Epithelial cell of prostate (primary cell): Measurements from ENCODE around the gene UBASH3A.

ENCODE experiments used
- DNase-seq: peaks from one replicate; pipeline ENCODE4 v3.0.0-alpha.2; 2011; ENCODE audit warnings: low read depth, low spot score
- H3K27ac ChIP-seq: fragments of 450-650 bp; 2 replicates; pipeline ENCODE4 v1.5.1; 2017; ENCODE audit warnings: mild to moderate bottlenecking

Gene UBASH3A

GRCh38 chr21:42388740-42389448, 14.8 kb upstream of the UBASH3A start:
- no peak overlapping the region for H3K27ac ChIP-seq
- no peak for DNase-seq

GRCh38 chr21:42389449-42389835, 14.3 kb upstream of the UBASH3A start:
- no peak overlapping the region for H3K27ac ChIP-seq

GRCh38 chr21:42390193-42390592, 13.5 kb upstream of the UBASH3A start:
- DNase-seq: no peak
- H3K27ac ChIP-seq: no peak overlapping the region

More at GRCh38 chr21:42389449-42389835, 14.3 kb upstream of the UBASH3A start:
- no peak for DNase-seq

GRCh38 chr21:42390696-42391095, 13.0 kb upstream of the UBASH3A start:
- DNase-seq: no peak
- H3K27ac ChIP-seq: no peak overlapping the region

- H3K27ac ChIP-seq: no peak overlapping the region
- DNase-seq: no peak
Measured at GRCh38 chr21:42391297-42391696, 12.4 kb upstream of the UBASH3A start.

- H3K27ac ChIP-seq: no peak overlapping the region
- no peak for DNase-seq
Measured at GRCh38 chr21:42392731-42393442, 10.8 kb upstream of the UBASH3A start.

GRCh38 chr21:42393443-42393950, 10.2 kb upstream of the UBASH3A start:
- no peak overlapping the region for H3K27ac ChIP-seq

GRCh38 chr21:42395302-42395701, 8.4 kb upstream of the UBASH3A start:
- H3K27ac ChIP-seq: no peak overlapping the region
- no peak for DNase-seq

More at GRCh38 chr21:42393443-42393950, 10.2 kb upstream of the UBASH3A start:
- DNase-seq: no peak

- no peak for DNase-seq
- H3K27ac ChIP-seq: no peak within 1 kb of the TSS
Measured at GRCh38 chr21:42395905-42396651, 7.6 kb upstream of the UBASH3A start, which contains the start of gene TMPRSS3. TSS of gene TMPRSS3 (minus strand) at chr21:42396052. CDS start at chr21:42395417, 635 bp downstream.

GRCh38 chr21:42396799-42397745, 6.6 kb upstream of the UBASH3A start:
- no peak overlapping the region for H3K27ac ChIP-seq
- DNase-seq: no peak

GRCh38 chr21:42397746-42398394, 5.8 kb upstream of the UBASH3A start:
- no peak overlapping the region for H3K27ac ChIP-seq
- DNase-seq: no peak

- H3K27ac ChIP-seq: no peak overlapping the region
- DNase-seq: no peak
Measured at GRCh38 chr21:42398436-42399028, 5.2 kb upstream of the UBASH3A start.

- no peak for DNase-seq
Measured at GRCh38 chr21:42400525-42400924, 3.2 kb upstream of the UBASH3A start.

GRCh38 chr21:42401154-42401553, 2.5 kb upstream of the UBASH3A start:
- DNase-seq: no peak
- H3K27ac ChIP-seq: no peak overlapping the region

More at GRCh38 chr21:42400525-42400924, 3.2 kb upstream of the UBASH3A start:
- H3K27ac ChIP-seq: no peak overlapping the region

- no peak for DNase-seq
- H3K27ac ChIP-seq: no peak overlapping the region
Measured at GRCh38 chr21:42401820-42402251, 1.9 kb upstream of the UBASH3A start.

- no peak overlapping the region for H3K27ac ChIP-seq
- no peak for DNase-seq
Measured at GRCh38 chr21:42404539-42404938, 837 bp downstream of the UBASH3A start.

- DNase-seq: no peak
- no peak overlapping the region for H3K27ac ChIP-seq
Measured at GRCh38 chr21:42405064-42406013, 1.6 kb downstream of the UBASH3A start.

GRCh38 chr21:42406201-42406621, 2.5 kb downstream of the UBASH3A start:
- no peak for DNase-seq
- H3K27ac ChIP-seq: no peak overlapping the region
